Hindlimb muscle (tissue), 1 donor: Measurements from ENCODE around the gene CACNA2D3. TPM values are rescaled to one million over a fixed set of nuclear protein-coding genes. Genes with fewer than 3 reads are reported as not detected.
A peak's percentile ranks its signal among the peaks of the same experiment; 100 is the strongest.

Source experiments
- DNase-seq: peaks from one replicate; pipeline ENCODE4 v3.0.0-alpha.2; 2013
- polyA plus RNA-seq: library from polyadenylated mRNA; unstranded; fragments of 120-200 nt; gene quantifications from one replicate; pipeline ENCODE4 v1.2.1, GENCODE V29; 2013; ENCODE audit not compliant: insufficient read length

Gene CACNA2D3
- polyA plus RNA-seq, 1 donor, result 2.4 TPM

DNA sequence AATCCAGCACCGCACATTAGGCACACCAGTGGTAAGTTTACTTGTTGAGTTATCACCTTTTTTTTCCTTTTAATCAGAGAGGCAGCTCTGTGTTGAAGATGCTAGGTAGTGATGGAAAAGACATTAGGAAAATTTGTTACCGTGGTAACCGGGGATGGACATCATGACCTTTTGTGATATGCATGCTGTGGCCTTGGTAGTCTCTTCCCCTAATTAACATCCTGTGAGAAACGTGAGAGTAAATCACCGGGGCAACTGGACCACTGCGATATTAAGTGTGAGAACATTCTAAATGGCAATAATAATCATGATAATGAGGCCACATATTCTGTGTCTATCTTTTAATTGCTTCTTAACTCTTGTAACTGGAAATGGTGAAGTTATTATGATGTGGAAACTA, 362.0 kb downstream of the CACNA2D3 start:
- DNase-seq, result no peak

DNA sequence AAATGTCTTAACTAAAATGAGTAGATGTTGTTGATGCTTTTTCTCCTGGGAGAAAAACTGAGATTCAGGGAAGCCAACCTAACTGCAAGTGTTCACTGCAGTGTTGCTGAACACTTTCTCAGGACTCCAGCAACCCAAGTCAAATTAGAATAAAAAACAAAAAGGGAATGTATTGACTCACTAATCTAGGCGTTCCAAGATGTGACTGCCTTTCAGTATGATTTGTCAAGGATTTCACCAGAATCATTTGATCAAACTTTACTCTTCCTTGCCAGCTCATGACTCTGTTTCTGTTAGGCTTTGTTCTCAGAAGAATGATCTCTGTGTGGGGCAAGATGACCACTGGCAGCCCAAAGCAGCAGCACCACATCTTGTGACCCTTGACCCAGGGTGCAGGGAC, 364.0 kb downstream of the CACNA2D3 start:
- no peak for DNase-seq

DNA sequence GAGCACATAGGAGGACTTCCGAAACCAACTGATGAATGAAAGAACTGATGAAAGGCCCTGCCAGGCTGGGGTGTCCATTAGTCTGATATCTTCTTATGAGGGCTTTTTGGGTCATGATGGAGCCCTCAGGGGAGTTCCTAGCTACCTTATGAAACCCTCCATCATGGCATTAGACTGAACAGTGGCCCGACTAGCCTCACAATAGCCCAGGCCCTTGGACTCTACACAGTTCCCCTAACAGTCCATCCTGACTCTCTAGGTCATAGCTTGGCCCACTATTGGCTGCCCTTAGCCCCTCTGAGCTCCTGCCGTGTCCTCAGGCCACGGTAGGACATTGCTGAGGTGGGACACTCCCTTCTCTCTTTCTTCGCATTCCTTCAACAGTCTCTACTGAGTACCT, 365.9 kb downstream of the CACNA2D3 start:
- no peak for DNase-seq

DNA sequence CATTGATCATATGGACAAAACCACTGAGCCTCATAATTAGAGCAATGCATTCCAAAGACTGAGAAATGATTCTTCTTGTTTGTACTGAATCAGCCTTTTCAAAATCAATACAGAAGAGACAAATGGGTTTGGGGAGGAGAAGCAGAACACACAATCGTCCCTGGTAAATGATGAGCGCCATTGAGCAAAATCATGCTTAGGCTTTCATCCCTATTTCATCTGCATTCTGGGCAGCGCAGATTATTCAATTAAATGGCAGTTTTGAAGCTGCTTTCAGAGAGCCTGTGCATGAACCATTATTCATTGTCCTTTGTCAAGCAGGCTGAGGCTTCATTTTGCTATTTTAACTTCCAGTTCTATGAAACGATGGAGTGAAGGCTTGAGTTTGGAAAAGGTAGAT, 371.9 kb downstream of the CACNA2D3 start:
- DNase-seq, result no peak

DNA sequence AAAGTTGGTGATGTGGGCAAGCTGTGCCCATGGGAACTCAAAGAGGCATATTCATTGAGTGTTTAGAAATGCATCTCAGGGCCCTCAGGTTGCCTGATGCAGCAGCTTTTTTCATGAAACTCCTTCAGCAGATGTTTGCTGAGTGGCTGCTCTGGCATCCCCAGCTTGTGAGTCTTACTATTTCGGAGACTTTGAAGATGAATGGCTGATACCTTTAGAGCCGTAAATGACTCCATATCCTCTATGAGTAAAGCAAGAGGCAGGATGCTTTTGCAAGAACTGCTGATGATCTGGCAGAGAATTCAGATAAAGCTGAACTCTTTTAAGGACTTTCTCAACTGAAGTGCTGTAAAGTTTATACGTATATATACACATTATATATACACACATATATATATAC, 384.3 kb downstream of the CACNA2D3 start:
- DNase-seq, result no peak

DNA sequence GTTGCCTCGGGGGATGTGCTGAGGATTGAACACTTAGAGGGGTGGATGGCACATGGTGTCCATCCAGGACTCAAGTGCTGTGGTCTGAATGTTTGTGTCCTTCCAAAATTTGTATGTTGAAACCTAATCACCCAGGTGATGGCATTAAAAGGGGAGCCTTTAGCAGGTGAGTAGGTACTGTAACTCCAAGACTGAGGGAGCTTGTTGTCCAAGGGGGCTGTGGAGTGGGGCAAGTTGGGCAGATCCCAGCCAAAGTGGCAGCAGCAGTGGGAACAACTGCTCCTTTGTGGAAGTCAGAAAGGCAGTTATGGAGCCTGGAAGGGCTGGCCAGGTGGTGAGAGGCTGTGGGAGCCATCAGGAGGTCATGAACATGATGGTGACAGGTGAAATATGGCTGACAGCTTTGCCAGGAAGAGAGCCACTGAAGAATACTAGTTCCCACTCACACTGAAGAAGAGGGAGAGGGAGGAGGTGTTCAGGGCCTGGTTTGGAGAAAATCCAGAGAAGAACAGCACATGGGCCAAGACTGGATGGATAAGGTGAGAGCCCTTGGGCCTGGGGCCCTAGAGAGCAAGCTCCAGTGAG, 385.6 kb downstream of the CACNA2D3 start:
- DNase-seq, result no peak

DNA sequence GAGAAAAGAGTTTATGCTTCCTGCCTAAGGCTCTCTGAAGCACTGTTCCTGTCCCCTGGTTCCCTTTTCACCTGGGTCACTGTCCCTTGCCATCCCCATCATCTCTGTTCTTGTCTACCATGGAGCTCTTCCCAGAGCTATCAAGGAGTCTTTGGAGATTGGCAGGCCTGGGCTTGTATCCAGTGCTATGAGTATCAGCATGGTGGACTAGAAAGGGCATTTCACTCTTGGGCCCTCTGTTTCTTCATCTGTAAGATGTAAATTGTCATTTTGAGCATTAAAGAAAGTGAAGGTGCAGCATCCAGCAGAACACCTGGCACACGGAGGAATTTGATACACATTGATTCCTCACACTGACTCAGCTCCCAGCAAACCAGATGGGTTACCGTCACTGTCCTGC, 388.2 kb downstream of the CACNA2D3 start:
- no peak for DNase-seq

DNA sequence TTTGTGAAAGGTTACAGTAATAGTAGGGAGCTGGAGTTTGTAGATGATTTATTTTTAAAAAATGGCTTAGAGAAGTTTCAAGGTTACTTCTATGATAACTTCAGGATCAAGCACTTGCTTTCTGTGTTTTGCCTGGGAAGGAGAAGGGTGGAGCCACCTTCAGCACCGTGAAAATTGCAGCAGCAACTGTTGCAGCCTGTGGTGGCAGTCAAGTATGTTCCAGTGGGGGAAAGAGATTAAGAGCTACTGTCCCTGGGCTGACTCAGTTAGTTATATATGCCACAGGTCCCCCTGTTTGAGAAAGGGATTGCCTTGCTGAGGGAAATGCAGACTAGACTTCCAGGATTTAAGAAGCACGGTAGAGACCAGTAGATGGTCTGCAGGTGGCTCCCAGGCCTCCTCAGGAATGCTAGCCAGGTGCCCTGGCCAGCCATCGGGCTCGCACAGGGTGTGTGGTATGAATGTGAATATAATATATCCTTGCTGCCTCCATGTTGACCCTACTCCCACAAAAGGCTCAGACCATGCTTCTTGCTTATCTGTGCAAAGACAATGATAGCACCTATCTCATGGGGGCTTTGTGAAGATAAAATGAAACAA, 389.5 kb downstream of the CACNA2D3 start:
- no peak for DNase-seq

DNA sequence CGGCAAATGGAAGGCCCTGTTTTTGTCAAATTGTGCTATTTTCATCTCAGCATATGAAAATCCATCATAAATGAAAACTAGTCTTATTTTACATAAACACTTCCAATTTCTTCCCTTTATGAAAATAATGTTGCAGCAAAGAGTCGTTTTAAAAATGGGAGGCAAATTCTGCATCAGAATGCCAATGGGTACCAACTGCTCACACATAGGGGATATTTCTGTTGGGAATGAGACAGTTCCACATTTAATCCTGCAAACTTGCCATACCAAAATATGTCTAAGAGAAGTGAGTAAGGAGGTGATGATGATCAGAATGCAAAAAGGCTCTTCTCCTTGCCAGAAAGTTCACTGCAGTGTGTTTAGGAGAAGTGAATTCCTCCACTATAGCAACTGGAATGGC, 391.7 kb downstream of the CACNA2D3 start:
- no peak for DNase-seq

DNA sequence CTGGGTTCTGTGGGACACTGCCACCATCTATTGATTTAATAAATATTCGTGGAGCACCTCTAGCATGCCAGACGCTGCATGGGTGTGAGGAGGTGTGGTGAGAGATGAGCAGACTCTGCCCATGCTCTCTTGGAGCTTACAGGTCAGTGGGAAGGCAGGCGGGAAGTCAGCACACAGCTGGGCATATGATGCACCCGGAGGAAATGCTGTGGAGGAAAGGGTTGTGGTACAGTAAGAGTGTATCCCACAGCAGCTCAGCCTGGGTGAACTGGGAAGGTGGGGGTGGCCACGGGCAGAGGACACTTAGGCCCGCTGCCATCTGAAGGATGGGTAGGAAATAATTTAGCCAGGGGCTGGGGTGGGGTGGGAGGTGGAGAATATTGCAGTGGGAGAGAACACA, 392.1 kb downstream of the CACNA2D3 start:
- DNase-seq, result no peak

DNA sequence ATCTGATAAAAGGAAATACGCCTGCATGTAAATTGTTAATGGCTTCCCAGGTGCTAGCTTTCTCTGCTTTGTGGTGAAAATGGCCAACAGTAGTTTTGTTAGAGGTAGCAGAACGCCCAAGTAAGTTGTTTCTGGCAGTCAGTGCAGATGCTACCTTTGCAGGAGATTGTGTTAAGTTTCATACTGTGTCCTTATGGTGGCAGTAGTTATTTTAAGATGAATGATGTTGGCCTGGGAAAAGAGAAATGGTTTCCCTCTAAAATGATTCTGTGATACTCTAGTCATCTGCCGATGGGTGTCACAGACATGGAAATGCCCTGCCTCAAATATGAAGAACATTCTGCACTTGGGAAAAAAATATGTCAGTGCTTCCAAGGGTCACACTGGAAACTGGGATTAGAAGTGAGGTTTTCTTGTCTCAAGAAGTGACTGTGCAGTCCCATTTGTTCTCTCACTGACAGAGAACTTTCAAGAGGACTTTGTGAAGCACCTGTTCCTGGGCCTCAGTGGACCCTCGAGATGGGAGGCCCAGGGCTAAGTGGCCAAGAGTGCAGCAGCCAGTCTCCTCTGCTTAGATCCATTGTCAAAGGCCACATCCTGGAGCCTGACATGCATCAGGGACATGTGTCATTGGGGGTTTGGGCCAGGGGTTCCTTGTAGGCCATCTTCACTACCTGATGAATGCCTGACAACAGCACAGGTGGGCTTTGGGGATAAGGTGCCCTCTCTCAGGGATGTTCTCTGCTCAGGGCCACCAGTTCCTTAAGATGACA, 393.3 kb downstream of the CACNA2D3 start:
- DNase-seq, result no peak

DNA sequence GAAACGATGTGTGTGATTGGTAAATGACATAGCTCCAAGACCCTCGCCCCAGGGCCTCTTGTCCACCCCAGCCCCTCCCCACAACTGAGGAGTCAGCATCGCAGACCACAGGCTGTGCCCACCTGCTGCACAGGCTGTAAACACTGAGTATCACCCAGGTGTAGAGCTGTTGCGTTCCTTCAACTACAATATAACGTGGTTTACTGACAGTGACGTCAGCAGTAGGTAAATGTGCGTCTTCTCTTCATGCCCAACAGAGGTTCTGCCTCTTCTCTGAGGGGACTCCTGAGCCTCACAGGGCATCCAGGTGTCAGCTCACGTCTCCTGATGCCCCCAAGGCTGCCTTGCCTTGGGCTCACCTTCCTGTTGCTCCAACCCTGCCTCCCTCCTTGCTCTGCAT, 395.1 kb downstream of the CACNA2D3 start:
- no peak for DNase-seq

DNA sequence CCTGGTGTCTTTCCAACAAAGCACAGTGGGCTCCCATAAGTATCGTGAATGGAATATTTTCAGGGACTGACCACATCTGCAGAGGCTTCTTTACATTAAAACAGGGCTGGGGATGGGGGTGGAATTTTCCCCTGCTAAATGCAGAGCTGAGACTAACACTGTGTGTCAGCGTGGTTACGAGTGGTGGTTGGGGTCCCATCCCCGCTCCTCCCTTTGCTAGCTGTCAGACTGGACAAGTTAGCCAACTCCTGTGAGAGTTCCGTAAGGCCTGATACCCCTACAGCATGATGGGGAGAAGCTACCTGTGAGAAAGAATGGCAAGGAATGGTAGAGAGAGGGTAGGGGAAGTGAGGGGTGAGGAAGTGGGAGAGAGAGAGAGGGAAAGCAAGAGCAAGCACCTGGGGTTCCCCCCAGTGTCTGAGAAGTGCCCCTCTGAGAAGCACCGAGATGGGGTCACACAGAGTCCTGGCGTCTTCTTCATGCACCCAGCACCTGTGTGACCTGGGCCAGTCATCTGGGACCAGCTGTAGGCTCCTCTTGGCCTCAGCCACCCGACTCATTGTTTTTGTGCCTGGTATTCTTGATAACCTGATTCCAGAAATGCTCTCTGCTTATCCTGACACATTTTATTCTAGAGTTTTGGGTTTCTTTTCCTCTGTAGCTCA, 395.8 kb downstream of the CACNA2D3 start:
- no peak for DNase-seq

DNA sequence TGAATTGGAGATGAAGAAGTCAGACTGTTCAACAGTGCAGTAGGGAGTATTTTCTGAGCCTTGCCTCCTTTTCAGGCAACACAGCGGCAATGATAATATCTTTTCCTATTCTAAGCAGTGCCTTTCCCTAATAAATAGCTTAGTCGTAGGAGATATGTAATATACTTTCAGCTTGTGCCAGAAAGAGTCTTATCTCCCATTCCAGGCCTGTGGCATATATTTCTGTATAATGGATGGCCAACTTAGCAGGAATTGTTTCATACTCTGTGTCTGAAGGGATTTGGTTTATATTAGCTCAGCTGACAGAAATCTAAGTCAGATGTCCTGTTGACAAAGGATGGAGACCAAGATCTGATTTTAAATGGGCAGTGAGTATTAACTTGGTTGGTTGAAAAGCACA, 397.1 kb downstream of the CACNA2D3 start:
- no peak for DNase-seq

DNA sequence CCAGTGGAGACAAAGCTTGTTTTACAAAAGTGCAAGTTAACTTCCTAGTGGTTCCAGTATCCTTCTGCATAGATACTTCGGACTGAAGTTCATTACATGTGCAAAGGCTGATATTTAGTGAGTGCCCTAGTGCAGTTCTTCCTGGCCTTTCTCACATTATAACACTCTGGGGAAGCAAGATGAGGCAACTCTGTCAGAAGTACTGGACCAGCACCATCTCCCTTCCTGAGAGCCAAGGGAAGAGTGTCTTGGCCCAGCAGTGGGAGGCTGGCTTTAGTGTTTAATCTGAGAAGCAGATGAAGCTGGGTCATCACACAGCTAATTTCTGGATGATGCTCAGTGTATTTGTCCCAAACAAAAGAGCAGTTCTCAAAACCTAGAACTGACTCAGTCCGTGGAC, 397.7 kb downstream of the CACNA2D3 start:
- peak; percentile 4 for DNase-seq

DNA sequence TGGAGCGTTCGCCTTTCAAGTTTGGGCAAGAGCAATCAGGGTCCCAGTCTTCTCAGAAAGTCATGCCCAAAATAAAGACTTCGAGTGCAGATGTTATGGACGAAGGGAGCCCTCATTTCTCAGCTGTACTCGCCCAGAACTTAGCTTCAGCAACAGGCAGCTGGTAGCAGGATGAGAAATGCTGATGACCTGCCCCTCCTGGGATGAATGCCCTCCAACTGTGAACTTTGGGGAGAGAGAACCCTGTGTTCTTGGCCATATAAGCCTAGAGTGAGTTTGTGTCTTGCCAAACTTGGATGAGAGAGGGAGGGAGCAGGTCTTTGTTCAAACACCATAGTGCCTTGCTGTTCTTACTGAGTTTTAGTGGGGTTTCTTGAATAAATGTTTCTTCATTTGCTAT, 405.2 kb downstream of the CACNA2D3 start:
- no peak for DNase-seq

DNA sequence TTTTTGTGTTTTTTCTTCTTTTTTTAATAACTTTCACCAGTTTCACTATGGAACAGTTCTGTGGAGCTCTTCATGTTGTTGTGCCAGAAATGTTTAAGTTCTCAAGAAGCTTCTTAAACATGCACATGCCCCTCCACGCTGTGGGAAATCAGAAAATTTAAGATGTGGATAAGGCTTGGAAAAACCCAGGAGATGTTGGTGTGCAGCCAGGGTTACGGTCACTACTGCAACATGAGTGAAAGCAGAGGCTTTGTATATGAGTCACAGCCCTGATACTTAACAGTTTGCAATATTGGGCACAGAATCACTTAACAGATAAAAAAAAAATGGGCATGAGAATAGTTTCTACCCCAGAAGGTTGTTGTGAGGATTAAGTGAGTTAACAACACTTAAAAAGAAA, 405.6 kb downstream of the CACNA2D3 start:
- no peak for DNase-seq

DNA sequence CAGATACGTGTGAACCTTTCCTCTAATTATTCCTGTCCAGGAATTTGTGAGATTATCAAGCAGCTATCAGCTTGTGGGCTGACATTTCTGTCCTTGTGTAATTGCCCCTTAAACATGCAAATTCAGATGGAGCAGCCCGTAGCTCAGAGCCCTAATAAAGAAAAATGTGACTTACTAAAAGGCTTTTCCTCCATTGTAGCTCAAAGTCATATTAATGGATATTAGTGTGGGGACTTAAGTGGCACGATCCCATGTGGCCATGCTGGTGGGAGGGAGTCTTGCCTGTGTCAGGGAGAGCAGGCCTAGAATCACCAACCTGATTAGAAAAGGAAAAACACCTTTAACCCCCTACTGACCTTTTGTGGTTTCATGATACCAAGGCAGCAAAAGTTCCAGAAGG, 406.3 kb downstream of the CACNA2D3 start:
- no peak for DNase-seq

DNA sequence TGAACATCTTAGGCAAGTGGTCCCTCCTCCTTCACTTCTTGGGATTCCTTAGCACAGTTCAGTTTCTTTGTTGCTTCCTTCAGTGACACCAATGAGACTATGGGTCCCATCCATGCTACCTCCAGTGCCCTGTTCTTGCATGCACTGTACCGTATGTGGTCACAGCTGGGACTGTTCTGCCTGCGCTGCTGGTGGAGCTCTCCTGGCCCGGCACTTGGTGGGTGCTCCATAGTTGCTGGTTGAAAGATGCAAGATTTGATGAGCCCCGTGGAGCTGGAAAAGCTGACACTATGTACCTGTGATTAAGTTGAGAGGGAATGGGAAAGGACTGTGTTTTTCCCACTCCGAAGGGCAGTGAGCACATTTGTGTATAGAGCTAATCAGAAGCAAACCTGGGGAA, 407.7 kb downstream of the CACNA2D3 start:
- no peak for DNase-seq

DNA sequence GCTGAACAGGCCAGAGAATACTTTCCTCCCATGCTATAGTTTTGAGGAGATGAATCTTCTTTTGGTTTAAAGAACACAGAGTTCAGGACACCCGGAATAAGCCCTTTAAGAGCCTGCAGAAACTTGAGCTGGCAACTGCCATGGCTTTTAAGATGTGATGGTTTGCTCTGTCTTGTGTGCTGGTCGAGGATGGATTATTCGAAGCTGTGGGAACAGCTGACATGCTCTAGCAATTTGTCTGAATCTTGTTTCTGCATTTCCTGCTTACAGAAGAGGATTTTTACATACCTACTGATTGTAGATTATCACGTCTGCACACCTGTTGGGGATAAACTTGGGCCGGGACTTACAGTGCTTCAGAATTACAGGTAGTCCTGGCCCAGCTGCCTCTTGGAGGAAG, 408.6 kb downstream of the CACNA2D3 start:
- DNase-seq, result no peak

DNA sequence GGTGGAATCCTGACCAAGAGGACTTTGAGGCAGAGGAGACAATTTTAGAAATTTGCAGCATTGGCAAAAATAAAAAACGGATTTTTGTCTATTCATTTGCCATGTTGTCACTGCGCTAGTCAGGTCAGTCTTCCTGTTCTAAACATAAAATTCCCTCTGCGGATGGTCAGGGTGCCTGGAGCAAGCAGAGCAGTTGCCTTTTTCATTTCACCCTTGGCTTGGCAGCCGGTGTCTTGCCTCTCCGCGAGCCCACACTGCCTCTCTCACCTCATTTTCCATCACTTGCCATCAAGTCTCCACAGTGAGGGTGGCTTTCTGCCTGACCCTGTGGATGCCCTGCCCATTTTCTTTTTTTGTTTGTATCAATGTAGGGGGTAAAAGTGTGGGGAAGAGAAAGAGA, 409.4 kb downstream of the CACNA2D3 start:
- DNase-seq, result no peak

DNA sequence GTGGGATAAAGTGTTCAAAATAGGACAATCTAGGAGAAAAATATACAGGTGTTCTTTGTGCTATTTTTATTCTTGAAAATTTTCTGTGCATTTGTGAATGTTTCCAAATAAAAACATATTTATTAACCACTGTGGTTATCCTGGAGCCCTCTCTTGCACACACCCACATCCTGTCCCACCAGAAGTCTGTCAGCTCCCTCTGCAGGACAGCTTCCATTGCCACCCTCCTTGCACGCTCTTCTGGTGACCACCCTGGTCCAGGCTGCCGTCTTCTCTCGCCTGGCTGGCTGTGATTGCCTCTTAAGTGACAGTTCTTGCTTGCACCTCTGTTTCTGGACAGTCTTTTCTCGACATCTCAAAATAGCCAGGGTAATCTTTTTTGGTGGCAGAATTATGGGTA, 411.5 kb downstream of the CACNA2D3 start:
- DNase-seq, result no peak

DNA sequence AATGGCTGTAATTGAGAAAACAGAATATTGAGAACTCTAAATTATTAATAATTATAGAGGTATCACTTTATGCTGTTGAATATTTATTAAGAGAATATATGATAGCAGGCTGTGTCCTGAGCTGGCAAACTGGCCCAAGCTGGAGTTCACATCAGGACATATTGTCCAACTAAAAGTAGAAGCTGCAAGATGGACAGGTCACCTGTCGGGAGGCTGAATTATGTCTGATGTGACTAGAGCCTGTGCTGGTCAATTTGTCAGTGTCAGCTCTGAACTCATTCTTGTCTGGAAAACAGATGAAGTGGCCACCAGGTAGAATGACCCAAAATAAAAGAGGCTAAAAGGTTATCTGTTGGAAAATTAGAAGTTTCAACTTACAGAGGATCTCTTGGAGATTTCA, 413.3 kb downstream of the CACNA2D3 start:
- no peak for DNase-seq

DNA sequence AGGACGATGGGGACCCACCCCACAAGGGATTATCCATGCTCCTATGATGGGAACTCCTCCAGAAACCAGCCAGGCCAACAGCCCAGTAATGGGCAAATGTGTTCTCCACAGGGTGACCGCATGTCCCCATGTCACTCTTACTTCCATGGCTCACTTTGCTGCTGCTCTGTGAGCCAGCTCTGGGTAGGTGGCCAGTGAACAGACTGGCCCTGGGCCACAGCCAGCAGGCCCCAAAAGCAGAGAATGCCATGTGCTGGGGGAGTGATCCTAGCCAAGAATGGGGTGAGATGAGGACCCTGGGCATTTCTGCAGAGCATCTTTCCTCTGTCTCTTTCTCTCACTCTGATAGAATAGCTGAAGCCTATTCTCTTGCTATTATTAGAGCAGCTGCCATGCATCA, 414.1 kb downstream of the CACNA2D3 start:
- DNase-seq, result no peak
